NCI-H1105 treated with DMSO at 0.1 percent for 48 hours (cell line): ENCODE data around the gene FRY.

ENCODE experiments used
- DNase-seq: peaks from one replicate; lab custom pipeline; 2025; lab: John Stamatoyannopoulos, UW

Gene FRY

GRCh38 chr13:32309312-32310133 lies 277.9 kb downstream of the FRY start:
- no peak for DNase-seq

GRCh38 chr13:32310134-32310706 lies 278.6 kb downstream of the FRY start:
- peak; percentile 28 for DNase-seq

DNA sequence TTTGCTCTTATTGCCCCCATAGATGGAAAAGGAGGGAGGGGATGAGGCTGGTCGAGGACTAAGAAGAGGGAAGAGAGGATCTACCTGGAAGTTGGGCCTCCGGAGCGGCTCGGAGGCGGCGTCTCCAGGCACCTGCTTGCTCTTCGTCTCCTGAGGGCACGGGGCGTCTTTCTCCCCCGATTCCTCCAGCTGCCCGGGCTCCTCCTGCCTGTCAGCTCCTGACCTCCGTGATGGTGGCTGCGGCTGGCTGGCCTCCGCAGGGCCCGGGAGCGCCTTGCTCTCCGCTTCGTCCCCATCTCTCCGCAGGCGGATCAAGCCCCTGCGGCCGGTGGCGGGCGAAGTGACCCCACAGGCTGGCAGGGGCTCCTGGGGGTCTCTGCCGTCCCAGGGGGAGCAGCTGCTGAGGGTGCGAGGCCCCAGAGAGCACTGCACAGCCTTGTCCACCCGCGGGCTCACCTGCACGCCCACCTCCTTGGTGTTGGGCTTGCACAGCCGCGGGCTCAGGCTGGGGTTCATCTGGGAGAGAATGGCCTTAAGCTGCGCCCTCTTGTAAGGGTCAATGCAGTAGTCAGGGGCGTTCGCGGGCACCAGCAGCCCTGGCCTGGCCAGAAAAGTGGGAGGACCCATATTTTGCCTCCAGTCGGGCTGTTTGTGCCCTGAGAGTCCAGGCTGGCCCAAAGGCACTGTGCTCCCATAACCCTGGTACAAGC lies 279.8 kb downstream of the FRY start:
- no peak for DNase-seq

- DNase-seq = no peak
These were observed 283.0 kb downstream of the FRY start for GRCh38 chr13:32314271-32315237.

- peak; percentile 58 for DNase-seq
These were observed 283.9 kb downstream of the FRY start, which contains the start of the genes BRCA2 and ZAR1L for GRCh38 chr13:32315238-32316027. TSS of gene BRCA2 (plus strand) at chr13:32315508. CDS start at chr13:32316461, 953 bp downstream. TSS of gene ZAR1L (minus strand) at chr13:32315363. CDS start at chr13:32311925, 3,438 bp downstream.

- DNase-seq = no peak
These were observed 284.4 kb downstream of the FRY start for GRCh38 chr13:32316028-32316339.

GRCh38 chr13:32316501-32316900 lies 284.9 kb downstream of the FRY start:
- DNase-seq = no peak

- no peak for DNase-seq
These were observed 286.3 kb downstream of the FRY start for GRCh38 chr13:32317716-32318465.

GRCh38 chr13:32320528-32320927 lies 289.0 kb downstream of the FRY start:
- DNase-seq = no peak

DNA sequence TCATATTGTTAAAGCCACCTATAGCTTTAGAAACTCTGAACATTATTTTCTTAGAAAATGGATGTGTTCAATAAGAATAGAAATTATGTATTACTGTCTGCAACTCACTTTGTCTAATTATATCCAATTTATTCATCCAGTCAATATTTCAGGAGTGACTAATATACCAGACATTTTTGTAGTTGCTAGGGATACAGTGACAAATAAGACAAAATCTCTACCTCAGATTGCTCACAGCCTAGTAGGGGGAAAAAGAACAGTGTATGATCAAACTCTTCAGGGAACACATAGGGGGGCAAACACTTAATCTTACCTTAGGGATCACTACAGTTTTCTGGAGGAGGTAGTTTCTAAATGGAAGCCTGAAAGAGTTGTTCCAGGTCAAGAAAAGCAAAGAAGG lies 292.3 kb downstream of the FRY start:
- no peak for DNase-seq

DNA sequence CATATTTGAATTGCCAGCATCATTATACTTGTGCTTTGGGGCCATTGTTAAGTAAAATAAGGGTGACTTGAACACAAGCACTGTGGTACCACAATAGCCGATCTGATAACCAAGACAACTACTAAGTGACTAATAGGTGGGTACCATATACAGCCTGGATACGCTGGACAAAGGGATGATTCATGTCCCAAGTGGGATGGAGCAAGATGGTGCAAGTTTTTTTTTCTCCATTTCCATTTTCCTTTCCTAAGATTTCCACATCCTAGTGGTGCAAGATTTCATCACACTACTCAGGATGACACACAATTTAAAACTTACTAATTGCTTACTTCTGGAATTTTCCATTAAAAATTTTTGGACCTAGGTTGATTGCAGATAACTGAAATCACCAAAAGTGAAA lies 298.9 kb downstream of the FRY start:
- no peak for DNase-seq

DNA sequence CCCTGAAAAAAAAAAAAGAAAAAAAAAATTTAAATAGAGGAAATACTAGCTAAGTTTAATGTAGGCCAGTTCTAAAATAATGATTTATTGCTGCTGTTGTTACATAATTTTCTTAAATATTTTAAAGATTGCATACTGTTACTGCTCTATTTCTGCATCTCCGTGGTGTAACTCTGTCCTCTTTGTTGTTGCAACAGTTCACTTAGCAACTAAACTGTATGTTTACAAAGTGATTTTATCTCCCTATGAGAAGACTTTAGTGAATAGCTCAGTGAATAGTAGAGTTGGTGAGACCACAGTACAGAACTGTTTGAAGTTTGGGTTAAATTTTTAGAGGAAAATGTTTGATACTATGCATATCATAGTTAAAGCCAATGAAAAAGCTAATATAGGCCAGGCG lies 303.1 kb downstream of the FRY start:
- no peak for DNase-seq

GRCh38 chr13:32340914-32341313 lies 309.3 kb downstream of the FRY start:
- DNase-seq = no peak

DNA sequence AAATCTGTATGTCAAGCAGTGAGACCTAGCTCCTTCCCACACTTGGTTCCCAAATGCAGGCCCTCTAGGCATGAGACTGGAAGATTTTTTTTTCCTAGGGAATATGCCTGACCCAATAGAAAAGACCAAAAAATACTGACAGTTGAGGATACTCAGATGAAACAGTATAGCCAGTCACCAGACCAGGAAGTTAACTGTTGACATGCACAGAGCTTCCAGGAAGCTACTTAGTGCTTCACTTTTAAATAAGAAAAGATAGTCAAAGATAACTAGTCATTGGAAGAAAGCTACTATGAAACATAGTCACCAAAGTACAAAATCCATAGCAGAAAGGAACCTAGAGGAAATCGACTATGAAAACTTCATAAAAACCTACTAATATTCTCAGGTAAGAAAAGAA lies 316.1 kb downstream of the FRY start:
- DNase-seq = no peak
